Stimulated activated CD4-positive, alpha-beta T cell treated with anti-CD3 and anti-CD28 coated beads, Interleukin-15, amount 100 ng/mL, for 24 hours (primary cell): ENCODE results near the gene CFD.
A peak's percentile ranks its signal among the peaks of the same experiment; 100 is the strongest.
"Not testable (repeated sequence)": the region's sequence is repeated elsewhere in the genome, so short reads cannot be mapped to it uniquely, and the experiment has no call there.

Source experiments
- DNase-seq: peaks from one replicate; pipeline ENCODE4 v3.0.0-alpha.2; 2020

Gene CFD

DNA sequence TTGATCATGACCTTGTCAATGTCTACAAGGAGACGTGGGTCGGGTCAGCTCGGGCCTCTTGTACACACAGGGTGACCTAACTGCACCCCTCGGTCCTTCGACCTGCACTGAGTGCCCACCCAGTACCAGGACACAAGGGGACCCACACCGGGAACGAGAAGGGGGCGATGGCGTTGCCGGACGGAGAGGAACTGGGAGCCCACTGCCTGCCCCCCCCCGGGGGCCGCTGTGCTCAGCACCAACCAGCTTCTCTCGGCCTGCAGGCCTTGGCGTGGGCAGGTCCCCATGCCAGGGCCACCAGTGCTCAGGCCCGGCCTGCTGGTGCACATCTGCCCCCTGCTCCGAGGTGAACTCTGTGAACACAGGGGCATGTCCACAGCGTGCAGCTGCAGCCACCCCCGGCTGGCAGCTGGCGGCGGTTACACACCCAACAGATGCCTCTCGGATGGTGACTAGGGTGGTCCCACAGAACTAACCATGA, 14.1 kb downstream of the CFD start:
- DNase-seq = no peak

DNA sequence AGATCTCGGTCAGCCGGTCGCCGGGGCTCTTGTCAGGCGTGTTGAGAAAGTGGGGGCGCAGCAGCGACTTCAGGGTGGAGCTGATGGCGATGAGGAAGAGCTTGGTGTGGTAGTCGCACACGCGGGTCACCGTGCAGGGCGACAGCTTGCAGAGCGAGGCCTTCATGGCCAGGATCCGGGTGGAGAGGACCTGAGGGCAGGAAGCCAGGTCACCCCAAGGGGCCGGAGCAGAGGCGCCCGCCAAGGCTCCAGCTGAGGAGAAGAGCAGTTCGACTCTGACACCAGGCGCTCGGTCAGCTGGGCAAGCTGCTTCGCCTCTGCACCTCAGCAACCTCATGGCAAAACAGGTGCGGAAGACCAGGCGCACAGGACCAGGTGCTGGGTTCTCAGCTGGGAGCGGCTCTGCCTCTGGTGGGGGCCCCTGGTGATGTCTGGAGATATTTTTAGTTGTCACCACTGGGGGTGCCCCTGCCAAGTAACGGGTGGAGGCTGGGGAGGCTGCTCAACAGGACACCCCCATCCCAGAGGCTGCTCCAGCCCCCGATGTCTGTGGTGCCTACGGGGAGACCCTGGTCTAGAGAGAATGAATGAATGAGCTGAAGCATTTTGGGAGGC, 15.9 kb downstream of the CFD start:
- no peak for DNase-seq

DNA sequence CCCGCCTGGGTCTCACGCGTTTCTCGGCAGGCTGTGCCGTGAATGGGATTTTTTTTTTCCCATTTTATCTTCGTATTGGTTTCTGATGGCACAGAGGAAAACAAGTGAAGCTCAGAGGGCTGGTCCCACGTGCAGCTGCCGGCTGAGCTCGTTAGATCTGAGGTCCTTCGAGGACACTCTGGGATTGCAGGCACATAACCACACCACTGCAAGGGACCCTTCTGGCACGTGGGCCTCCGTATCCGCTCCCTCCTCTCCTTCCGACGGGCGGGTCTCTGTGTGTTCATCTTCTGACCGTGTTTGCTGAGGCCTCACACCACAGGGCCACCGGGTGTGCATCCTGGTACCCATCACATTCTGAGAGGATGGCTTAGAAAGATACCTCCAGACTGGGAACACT, 16.6 kb downstream of the CFD start:
- no peak for DNase-seq

GRCh38 chr19:876780-877314, 17.4 kb downstream of the CFD start:
- no peak for DNase-seq

DNA sequence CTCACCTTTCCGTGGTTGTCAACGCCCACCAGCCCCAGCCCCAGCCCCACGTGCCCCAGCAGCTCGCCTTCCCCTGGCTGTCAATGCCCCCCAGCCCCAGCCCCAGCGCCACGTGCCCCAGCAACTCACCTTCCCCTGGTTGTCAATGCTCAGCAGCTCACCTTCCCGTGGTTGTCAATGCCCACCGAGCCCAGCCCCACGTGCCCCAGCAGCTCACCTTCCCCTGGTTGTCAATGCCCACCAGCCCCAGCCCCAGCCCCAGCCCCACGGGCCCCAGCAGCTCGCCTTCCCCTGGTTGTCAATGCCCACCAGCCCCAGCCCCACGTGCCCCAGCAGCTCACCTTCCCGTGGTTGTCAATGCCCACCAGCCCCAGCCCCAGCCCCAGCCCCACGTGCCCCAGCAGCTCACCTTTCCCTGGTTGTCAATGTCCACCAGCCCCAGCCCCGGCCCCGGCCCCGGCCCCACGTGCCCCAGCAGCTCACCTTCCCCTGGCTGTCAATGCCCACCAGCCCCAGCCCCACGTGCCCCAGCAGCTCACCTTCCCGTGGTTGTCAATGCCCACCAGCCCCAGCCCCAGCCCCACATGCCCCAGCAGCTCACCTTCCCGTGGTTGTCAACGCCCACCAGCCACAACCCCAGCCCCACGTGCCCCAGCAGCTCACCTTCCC, 18.7 kb downstream of the CFD start:
- not testable (repeated sequence) for DNase-seq

DNA sequence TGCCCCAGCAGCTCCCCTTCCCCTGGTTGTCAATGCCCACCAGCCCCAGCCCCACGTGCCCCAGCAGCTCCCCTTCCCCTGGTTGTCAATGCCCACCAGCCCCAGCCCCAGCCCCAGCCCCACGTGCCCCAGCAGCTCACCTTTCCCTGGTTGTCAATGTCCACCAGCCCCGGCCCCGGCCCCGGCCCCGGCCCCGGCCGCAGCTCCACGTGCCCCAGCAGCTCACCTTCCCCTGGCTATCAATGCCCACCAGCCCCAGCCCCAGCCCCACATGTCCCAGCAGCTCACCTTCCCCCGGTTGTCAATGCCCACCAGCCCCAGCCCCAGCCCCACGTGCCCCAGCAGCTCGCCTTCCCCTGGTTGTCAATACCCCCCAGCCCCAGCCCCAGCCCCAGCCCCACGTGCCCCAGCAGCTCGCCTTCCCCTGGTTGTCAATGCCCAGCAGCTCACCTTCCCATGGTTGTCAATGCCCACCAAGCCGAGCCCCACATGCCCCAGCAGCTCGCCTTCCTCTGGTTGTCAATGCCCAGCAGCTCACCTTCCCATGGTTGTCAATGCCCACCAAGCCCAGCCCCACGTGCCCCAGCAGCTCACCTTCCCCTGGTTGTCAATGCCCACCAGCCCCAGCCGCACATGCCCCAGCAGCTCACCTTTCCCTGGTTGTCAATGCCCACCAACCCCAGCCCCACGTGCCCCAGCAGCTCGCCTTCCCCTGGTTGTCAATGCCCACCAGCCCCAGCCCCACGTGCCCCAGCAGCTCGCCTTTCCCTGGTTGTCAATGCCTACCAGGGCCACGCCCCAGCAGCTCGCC, 19.5 kb downstream of the CFD start:
- not testable (repeated sequence) for DNase-seq

GRCh38 chr19:879711-880438, 20.4 kb downstream of the CFD start:
- no peak for DNase-seq

- no peak for DNase-seq
Observed at GRCh38 chr19:881385-882071, 22.1 kb downstream of the CFD start.

GRCh38 chr19:882871-883497, 23.5 kb downstream of the CFD start:
- no peak for DNase-seq

DNA sequence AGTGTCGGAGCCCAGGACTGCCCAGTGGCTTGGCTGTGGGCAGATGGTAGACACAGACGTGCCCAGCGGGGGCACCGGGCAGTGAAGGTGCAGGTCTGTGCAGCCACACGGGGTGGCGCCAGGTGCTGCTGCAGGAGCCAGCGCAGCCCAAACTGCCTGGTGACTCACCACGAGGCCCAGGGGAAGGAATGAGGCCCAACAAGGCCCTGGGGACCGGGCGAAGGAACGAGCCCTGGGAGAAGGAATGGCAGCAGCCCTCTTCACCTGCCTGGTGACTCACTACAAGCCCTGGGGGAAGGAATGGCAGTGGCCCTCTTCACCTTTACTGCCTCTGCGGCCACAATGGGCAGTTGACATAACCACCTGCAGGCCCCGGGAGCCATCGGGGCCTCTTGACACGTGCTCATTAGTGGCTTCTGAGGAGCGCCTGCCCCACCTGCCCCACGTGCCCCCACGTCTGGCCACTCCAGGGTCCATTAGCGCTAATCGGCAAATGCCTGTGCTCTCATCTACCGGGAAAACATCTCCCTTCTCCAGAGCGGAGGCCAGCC, 24.3 kb downstream of the CFD start:
- no peak for DNase-seq

- DNase-seq = no peak
Observed at GRCh38 chr19:884420-885211, 25.2 kb downstream of the CFD start.

DNA sequence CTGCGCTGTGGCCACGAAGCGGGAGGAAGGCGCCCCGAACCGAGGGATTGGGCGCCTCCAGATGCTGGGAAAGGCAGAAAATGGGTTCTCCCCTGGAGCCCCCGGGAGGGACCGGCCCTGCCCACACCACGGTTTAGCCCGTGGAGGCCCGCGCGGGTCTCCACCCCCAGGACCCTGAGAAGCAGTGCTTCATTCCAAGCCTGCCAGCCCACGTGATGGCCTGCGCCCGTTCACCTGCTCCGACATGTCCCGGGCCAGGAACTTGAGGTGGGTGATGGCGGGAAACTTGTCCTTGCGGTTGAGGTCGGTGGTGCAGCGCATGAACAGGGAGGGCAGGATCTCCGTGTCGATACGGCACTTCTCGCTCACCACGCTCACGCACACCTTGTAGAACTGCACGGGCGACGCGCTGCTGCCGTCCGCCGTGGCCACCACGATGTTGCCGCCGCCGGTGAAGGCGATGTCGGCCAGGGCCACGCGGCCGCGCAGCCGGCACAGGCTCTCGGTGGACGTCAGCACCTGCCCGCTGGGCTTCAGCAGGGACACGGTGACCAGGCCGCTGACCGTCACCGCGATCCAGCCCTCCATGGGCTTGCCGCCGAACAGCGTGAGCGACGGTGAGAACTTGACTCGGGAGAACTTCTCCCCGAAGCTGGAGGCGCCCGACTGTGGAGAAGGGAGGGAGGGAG, 26.2 kb downstream of the CFD start:
- no peak for DNase-seq

GRCh38 chr19:887072-887471, 27.6 kb downstream of the CFD start:
- DNase-seq = no peak

- no peak for DNase-seq
Observed at GRCh38 chr19:887599-887998, 28.1 kb downstream of the CFD start.

DNA sequence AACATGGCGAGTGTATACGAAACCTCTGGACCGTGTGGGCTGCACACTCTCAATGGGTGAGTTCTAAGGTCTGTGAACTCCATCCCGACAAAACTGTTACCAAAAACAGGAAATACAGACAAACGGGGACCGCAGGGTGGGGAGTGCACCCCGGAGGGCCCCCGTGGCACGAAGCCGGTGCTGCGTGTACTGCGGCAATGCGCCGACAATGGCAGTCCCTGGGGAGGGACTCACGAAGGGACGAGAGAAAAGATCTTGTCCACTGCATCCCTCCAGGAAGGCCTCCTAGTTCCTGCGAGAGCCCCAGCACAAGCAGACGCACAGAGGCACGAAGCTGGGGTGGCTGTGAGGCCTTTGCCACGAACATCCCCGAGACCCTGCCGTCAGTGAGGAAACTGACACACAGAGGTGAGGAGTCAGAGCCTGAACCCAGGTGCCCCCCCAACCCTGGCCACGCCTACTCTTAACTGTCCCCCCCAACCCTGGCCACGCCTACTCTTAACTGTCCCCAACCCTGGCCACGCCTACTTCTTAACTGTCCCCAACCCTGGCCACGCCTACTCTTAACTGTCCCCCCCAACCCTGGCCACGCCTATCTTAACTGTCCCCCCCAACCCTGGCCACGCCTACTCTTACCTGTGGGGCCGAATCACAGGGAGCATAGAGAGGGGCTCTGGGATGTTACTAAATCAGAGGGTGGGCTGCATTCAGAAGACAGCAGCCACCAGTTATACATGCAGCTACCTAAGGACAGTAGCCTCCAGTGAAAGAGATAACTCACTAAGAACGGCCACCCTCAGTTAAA, 29.3 kb downstream of the CFD start:
- DNase-seq = peak; percentile 52

- DNase-seq = no peak
Observed at GRCh38 chr19:889662-890295, 30.3 kb downstream of the CFD start.

- no peak for DNase-seq
Observed at GRCh38 chr19:890831-891230, 31.4 kb downstream of the CFD start.

DNA sequence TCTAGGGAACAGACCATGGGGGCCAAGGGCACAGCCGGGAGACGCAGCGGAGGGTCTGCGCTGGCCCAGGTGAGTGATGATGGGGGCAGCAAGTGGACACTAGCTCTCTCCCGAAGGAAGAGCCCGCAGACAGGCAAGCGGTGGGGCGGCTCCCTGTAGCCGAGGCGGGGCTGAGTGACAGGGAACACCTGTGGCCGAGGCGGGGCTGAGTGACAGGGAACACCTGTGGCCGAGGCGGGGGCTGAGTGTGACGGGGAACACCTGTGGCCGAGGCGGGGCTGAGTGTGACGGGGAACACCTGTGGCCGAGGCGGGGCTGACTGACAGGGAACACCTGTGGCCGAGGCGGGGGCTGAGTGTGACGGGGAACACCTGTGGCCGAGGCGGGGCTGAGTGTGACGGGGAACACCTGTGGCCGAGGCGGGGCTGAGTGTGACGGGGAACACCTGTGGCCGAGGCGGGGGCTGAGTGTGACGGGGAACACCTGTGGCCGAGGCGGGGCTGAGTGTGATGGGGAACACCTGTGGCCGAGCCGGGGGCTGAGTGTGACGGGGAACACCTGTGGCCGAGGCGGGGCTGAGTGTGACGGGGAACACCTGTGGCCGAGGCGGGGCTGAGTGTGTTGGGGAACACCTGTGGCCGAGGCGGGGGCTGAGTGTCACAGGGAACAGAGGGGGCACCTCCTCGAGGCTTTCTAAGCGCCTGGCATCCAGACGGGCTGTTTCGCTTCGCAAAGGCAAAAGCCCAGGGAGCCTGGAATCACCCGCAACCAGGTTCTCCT, 32.1 kb downstream of the CFD start:
- DNase-seq = not testable (repeated sequence)
